ENCODE measurements around the gene D2HGDH.
A peak's percentile ranks its signal among the peaks of the same experiment; 100 is the strongest.
"Not testable (repeated sequence)": the region's sequence is repeated elsewhere in the genome, so short reads cannot be mapped to it uniquely, and the experiment has no call there.

Gene D2HGDH

GRCh38 chr2:241810307-241811200 lies 76.1 kb downstream of the D2HGDH start:
- no peak for DNase-seq

GRCh38 chr2:241811201-241811951 lies 76.9 kb downstream of the D2HGDH start:
- no peak for DNase-seq

- DNase-seq = no peak
Measured at GRCh38 chr2:241811952-241812729, 77.7 kb downstream of the D2HGDH start.

GRCh38 chr2:241812730-241813643 lies 78.6 kb downstream of the D2HGDH start:
- no peak for DNase-seq

GRCh38 chr2:241813644-241814392 lies 79.4 kb downstream of the D2HGDH start:
- no peak for DNase-seq

GRCh38 chr2:241814393-241814642 lies 79.9 kb downstream of the D2HGDH start:
- DNase-seq = no peak

- DNase-seq = no peak
Measured at GRCh38 chr2:241814643-241815476, 80.4 kb downstream of the D2HGDH start.

GRCh38 chr2:241815477-241816430 lies 81.3 kb downstream of the D2HGDH start:
- peak; percentile 59 for DNase-seq

GRCh38 chr2:241816431-241817121 lies 82.1 kb downstream of the D2HGDH start:
- DNase-seq = peak; percentile 58

- peak; percentile 63 for DNase-seq
Measured at GRCh38 chr2:241817126-241817820, 82.8 kb downstream of the D2HGDH start.

GRCh38 chr2:241817821-241818215 lies 83.4 kb downstream of the D2HGDH start:
- not testable (repeated sequence) for DNase-seq

Data from activated effector memory CD4-positive, alpha-beta T cell treated with anti-CD3 and anti-CD28 coated beads, Interleukin-2, amount 50 U/mL, for 16 hours (primary cell).